Measurements from ENCODE around the gene MAS1. TPM values are rescaled to one million over a fixed set of nuclear protein-coding genes. Genes with fewer than 3 reads are reported as not detected.
A peak's percentile ranks its signal among the peaks of the same experiment; 100 is the strongest.
"Not testable (repeated sequence)": the region's sequence is repeated elsewhere in the genome, so short reads cannot be mapped to it uniquely, and the experiment has no call there.

MAS1 gene
- total and polyA plus RNA-seq, 2 of the 13 experiments (the other 11 are each of a cell fraction or from before 2014, with no cell fraction given): not detected

GRCh38 chr6:159863341-159863740, 27.4 kb upstream of the MAS1 start (continued):
- 0 out of 2 replicates have a peak, but pooled peaks have one; percentile 50 for TF ChIP-seq HMGXB3 (CRISPR knock-in tag; IDR thresholded peaks at IDR 0.05; ENCODE audit: borderline replicate concordance)
- TF ChIP-seq ZMYM3 (CRISPR knock-in tag; IDR thresholded peaks at IDR 0.05): peak; percentile 57
- peak; percentile 69; the same call in 1 of the 2 replicates for TF ChIP-seq ERF (CRISPR knock-in tag; IDR thresholded peaks at IDR 0.05)
- TF ChIP-seq LCORL (IDR thresholded peaks at IDR 0.05); CREM (CRISPR knock-in tag; IDR thresholded peaks at IDR 0.05): not testable (repeated sequence)
- peak; percentile 43; the same call in 1 of the 2 replicates for TF ChIP-seq LCORL (CRISPR knock-in tag; IDR thresholded peaks at IDR 0.05)
- peak; percentile 27; the same call in 1 of the 2 replicates for TF ChIP-seq RXRB (CRISPR knock-in tag; IDR thresholded peaks at IDR 0.05; ENCODE audit: borderline replicate concordance)
- peak; percentile 64 for TF ChIP-seq CREM (IDR thresholded peaks at IDR 0.05)
- 0 out of 2 replicates have a peak, but pooled peaks have one; percentile 21 for TF ChIP-seq SNAPC2 (CRISPR knock-in tag; IDR thresholded peaks at IDR 0.05)
- TF ChIP-seq RAD21 (CRISPR knock-in tag; IDR thresholded peaks at IDR 0.05): peak; percentile 86
- TF ChIP-seq, protein P1, sequence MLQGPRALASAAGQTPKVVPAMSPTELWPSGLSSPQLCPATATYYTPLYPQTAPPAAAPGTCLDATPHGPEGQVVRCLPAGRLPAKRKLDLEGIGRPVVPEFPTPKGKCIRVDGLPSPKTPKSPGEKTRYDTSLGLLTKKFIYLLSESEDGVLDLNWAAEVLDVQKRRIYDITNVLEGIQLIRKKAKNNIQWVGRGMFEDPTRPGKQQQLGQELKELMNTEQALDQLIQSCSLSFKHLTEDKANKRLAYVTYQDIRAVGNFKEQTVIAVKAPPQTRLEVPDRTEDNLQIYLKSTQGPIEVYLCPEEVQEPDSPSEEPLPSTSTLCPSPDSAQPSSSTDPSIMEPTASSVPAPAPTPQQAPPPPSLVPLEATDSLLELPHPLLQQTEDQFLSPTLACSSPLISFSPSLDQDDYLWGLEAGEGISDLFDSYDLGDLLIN (CRISPR knock-in tag; IDR thresholded peaks at IDR 0.05; ENCODE audit: borderline replicate concordance): 0 out of 2 replicates have a peak, but pooled peaks have one; percentile 53
- TF ChIP-seq SMC3 (IDR thresholded peaks at IDR 0.05; ENCODE audit: low read length): peak; percentile 86
- TF ChIP-seq ZGPAT (CRISPR knock-in tag; IDR thresholded peaks at IDR 0.05): 0 out of 2 replicates have a peak, but pooled peaks have one; percentile 30
- TF ChIP-seq ZMYM4 (CRISPR knock-in tag; IDR thresholded peaks at IDR 0.05): 0 out of 2 replicates have a peak, but pooled peaks have one; percentile 15
- 0 out of 2 replicates have a peak, but pooled peaks have one; percentile 46 for TF ChIP-seq IKZF5 (CRISPR knock-in tag; IDR thresholded peaks at IDR 0.05)
- peak; percentile 98 for TF ChIP-seq XBP1 (CRISPR knock-in tag; IDR thresholded peaks at IDR 0.05)

All from HepG2 (cell line).